GM19023 (cell line): ENCODE results near the gene PARD3B.

ENCODE experiments used
- ATAC-seq: cut with Tn5 transposase; IDR thresholded peaks from one replicate; pipeline ENCODE4 v1.9.1; 2021; ENCODE audit warnings: mild to moderate bottlenecking, moderate library complexity; ENCODE audit not compliant: unreplicated experiment

Gene PARD3B

DNA sequence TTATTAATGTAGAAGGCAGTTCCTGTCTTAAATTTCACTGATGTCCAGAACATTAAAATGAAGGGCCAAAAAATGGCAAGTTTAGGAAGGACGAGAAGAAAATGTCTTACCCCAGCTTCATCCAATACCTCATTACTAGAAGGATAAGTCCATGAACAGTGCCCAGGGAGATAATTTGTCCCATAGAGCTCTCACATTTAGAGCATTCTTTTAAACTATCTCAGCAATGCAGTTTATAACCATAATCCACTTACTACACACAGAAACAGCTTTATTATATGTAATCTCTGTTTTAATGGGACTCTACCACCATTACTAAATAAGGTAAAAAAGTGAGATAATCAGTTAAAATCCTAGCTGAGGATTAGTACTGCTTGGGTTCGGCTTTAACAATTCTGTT is 142.5 kb downstream of the PARD3B start:
- no peak for ATAC-seq

DNA sequence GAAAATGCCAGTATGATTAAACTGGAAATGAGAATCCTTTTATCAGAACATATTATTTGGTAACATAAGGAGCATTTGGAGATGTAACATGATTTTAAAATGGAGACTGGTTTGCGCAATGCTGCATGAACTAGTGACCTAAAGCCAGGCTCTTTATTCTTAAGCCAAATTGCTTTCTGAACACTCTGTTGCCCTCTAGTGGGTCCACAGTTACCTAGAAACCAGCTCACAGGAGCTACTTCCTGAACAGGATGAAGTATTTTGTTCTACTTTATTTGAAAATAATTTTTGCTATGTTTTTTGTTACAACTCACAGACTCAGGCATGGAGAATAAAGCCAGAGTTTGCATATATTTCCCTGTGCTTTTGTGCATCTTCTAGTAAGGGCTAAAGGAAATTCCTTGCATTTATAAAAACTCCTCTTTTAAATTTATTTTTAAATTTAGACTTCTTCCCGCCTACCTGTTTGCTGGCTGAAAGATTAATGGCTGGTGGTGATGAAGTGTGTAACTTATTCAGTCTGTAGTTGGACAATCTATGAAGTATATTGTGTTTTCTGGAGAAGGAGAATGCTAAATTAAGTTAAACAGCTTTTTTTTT is 146.7 kb downstream of the PARD3B start:
- no peak for ATAC-seq

DNA sequence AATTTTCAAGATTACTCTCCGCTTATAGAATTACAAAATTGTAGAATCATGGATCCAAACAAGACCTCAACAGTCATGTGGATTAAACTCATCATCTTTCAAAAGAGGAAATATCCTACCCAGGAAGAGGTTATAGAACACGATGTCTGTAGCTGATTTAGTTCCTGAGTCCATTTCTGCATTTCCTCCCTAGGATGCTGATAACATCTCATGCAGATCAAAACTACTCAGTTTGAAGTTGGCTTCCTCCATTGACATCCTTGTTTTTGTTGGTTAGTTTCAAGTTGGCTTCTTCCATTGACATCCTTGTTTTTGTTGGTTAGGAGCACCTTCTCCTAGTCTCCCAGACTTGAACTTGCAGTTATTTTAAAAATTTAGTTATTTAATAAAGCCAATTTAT is 147.5 kb downstream of the PARD3B start:
- no peak for ATAC-seq

DNA sequence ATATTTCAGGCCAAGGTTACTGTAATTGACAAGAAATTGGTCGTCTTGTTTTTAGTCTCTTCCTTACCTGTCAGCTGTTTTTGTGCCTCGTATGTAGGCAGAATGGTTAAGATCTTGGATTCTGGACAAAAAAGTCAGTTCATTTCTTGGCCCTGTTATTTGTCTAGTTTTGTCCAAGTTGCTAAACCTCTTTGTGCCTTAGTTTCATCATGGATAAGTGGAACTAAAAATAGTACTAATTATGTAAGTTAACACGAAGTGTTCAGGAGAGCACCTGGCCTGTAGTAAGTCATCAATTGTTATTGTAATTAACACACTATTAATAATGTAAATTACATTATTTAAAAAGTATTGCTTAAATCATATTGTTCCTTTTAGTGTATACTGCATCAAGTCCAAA is 148.0 kb downstream of the PARD3B start:
- ATAC-seq: no peak

DNA sequence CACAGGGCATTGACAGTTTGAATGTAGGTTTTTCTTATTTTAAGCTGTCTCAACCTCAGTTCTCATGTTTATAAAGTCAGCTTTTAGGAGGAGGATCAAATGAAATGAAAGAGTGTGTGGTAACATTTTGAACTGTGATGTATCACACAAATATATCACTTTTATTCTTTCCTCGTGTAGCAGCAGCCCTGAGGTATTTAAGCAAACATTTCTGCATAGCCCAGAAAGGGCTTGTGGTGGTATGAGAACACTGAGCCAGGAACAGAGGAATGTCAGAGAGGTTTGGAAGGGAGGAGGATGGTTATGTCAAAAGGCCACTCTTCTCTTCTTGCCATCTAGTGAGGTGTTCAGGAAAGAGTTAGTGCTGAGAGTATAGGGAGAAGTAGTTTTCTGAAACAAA is 150.2 kb downstream of the PARD3B start:
- ATAC-seq: no peak

DNA sequence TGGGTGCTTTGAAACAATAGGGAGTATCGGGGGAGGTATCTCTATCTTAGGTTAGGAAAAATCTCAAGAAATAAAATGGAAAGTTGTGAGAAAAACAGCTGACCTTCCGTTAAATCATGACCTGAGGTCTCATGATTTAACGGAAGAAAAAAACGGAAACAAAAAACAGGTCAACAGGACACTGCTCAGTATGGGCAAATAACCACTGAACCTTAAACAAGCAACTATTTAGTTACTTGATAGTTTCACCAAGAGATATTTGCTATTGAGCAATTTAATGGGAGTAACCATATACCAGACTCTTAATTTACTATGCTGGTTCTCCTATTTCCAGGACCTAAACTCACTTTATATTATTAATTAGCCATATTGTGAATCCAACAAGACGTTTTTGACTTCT is 150.8 kb downstream of the PARD3B start:
- ATAC-seq: no peak

DNA sequence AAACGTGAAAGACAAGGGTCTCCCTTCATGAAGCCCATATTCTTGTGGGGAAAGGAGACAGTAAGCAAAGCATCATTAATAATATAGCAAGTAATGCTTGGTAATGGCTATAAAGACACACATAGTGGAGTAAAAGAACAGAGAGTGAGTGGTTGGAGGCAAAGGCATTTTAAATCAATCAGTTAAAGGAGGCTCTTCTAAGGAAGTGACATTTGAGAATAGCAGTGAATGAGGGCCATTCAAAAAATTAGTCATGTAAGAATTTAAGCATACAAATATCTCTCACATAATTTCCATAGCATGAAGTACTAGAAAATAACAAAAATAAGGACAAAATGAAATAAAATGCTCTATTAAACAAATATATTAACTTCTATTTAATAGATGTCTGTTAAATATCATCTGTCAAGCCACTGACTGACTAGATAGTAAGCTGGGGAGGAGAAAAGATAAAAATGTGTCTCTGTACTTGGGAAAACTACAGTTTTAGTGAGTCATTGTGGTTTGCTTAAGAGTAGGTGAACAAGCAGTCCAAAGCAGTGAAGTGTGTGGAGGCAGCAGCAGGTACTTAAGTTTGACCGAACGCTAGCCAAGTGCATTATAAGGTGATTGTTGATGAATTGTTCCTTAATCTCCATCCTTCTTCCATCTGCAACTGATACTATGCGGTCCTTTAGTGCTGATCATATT is 160.1 kb downstream of the PARD3B start:
- ATAC-seq: no peak

DNA sequence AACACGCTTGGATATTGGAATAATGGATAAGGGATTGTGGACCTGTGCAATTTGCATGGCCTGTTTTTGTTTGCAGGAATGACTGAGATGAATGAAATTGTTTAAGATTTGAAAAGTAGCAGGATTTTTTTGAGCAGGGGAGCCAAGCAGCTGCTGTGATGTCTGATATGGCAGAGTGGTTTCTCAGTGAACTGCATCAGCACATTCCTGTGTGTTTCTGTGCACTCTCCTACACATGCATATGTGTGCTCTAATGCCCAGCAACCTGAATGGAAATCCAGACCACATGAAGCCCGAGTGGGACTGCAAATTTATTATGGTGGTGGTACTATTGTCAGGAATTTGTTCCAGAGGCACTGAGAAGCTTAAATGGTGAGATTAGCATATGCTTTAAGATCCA is 161.7 kb downstream of the PARD3B start:
- no peak for ATAC-seq

DNA sequence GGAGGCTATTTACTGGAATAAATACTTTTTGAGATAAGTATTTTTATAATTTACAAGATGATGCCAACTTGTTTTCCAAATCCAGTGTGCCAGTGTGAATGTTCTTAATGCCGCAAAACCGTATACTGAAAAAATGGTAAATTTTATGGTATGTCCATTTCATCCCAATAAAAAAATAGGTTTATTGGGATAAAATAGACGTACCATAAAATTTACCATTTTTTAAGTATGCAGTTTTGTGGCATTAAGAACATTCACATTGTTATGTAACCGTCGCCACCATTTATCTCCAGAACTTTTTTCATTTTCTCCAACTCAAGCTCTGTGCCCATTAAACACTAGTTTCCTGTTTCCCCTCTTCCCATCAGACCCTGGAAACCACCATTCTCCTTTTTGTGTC is 167.9 kb downstream of the PARD3B start:
- no peak for ATAC-seq

DNA sequence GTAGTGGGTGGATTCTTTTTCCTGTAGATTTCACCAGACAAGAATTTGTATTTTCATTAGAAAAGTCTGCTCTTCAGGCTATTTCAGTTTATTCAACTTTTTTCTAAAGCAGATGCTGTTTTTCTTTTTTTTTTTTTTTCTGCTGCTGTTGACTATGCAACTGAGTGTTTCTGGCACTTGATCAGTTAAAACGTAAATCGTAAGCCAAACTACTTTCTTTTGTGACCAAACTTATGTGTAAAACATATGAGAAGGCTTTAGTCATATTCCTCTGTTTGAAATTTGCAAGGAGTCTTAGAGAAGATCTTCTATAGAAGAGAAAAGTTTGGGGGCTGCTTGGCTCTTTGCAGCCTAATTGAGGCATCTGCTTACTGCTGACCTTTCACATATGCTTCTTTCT is 170.1 kb downstream of the PARD3B start:
- ATAC-seq: no peak

DNA sequence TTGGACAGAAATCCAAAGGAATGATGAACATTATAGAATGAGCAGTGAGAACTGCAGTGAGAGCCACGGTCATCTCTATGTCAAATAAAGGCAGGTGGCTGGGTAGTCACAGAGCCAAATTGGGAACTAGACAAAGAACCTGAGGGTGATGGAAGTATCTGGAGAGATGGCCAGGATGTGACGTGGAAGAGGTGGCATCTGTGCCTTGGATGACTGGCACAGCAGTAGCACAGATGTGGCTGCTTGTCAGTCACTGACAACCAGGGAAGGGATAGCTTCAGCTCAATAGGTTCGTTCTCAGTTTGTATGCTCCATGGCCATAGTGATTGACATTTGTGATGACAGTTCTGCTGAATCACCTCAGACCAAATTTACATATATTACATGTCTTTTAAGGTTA is 172.3 kb downstream of the PARD3B start:
- ATAC-seq: no peak

DNA sequence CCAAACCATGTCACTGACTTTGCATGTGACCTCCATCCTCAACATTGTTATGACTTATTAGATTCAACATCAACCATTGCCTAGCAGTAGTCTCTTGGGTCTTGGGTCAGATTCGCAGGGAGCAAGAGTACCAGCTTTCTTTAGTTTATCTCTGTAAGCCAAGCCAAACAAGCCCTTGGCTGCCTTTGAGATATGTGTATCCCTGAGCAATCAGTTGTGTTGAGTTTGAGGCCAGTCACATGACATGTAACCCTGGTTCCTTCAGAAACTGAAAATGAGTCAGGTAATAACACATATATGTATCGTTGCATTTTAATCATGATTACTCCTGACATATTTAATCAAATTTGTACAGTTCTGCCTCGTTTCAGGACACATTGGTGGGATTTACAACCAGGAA is 173.3 kb downstream of the PARD3B start:
- ATAC-seq: no peak

DNA sequence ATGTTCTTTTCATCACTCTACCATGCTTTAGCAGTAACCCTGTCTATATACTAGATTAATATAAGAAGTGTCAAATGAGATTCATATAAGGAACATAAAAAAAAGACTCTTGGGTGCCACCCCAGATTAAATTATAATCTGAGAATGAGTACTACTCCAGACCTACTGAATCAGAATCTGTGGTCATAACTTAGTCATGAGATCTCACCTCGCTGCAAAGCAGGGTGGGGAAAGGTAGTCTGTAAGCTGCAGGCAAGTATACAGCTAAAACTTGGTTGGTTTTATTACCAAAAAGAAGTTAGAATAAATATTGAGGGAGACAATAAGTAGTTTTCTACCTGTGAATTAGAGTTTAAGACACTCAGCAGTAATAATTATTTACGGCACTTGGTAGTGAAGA is 175.6 kb downstream of the PARD3B start:
- no peak for ATAC-seq

DNA sequence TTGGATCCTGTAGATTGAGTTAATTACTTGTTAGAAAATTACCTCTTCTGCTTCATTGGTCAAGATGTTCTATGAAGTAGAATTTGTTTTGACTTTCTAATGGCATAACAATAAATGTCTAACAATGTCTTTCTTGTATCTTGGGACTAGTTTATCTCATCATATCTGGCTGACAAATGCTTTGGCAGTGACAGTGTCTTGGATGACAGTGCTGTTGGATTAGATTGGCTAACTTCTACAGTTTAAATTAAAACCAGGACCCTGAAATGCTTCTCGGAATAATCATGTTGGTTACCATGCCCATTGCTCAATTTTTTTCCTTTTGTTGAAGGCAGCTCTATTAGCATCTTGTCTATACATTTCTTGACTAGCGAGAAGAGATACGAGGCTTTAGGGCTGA is 176.9 kb downstream of the PARD3B start:
- no peak for ATAC-seq

DNA sequence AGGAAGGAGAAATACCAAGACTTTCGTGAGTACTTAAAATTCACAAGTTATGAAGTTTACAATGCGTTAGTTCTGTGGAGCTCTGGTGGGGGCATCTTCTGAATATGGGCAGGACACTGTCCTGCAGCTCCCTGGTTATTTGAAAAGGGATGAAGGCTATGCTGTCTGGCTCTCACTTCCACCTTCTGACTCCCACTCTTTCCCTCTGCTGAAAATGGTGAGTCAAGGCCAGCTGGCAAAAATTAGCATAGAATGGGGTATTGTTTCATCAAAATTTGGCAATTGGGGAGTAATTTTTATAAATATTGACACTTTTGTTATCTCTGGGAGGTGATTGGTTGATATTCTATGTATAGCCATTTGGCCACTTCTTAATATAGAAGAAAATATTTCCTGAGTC is 177.4 kb downstream of the PARD3B start:
- ATAC-seq: no peak

DNA sequence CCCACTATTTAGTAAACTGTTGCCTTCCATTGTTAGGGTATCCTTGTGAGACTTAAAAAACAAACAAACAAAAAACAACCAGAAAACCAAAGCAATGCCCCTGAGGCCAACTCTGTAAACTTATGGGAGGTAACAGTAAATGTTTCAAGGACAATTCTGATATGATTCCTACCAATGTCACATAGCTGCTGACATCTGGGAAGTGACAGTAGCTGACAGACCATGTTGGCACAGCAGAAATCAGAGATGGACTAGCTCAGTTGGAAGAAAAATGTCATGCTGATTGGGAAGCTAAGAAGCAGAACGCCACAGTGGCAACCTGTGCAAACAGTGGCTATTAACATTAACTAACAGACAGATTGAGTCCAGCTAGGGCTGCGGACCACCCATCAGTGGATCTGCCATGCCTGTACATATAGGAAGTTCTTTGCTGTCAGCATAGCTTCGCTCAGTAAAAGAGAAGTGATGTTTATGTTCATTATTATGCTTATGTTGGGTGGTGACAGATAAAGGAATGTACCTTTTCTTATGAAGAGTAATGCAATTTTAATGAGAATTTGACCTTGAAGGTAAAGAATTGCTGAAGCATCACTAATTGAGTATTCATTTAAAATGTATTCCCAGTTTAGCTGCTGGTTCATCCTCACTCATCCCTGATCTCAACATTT is 180.6 kb downstream of the PARD3B start:
- no peak for ATAC-seq

DNA sequence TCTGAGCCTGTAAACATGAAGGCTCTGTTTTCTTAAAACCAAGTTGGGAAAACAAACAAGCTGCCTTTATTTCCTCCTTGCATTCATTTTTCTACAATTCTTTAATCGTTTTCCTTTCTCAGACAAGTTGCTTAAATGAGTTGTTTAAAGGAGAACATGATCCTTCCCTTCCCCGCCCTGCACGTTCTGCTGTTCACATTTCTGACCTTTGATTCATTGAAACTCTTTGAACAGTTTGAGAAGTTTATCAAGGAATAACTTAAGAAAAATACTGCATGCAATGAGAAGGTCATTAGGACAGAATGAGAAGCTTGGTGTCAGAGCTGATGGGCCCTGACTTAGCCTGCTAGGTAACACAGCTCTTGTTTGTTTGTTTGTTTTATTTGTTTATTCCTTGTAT is 181.6 kb downstream of the PARD3B start:
- ATAC-seq: no peak

DNA sequence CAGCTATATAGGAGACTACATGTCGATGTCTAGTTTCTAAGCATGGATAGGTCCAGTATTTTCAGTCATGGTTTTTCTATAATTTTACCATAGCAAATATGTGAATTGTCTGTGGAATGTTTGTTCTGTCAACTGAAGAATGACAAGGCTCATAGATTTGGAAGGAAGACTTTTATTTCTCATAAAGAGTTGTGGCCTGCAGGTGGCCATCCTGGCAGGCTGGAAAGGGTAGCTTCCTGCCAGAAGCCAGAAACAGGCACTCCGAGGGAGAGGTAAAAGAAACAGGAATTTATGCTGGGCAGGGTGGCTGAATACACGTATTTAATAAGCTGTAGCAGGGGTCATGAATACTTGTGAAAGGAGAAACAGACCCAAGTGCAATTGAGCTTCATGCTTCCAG is 182.1 kb downstream of the PARD3B start:
- ATAC-seq: no peak

DNA sequence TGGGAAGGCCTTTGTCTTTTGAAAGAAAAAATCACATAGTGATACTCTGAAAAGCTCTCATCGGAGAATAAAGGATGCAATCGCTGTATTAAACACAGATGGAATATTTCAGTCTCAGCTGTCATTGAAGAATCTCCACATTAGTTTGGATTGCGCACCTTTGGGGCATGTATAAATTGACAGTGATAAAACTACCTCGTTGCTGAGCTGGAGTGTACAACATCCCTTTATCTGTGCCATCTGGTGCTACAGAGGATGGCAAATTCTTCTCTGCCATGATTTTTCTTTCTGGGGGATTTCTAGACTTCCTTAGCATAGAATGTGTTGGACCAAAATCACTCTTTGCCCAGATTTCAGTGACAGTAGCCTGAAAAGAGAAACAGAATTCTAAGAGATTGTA is 185.3 kb downstream of the PARD3B start:
- ATAC-seq: no peak

DNA sequence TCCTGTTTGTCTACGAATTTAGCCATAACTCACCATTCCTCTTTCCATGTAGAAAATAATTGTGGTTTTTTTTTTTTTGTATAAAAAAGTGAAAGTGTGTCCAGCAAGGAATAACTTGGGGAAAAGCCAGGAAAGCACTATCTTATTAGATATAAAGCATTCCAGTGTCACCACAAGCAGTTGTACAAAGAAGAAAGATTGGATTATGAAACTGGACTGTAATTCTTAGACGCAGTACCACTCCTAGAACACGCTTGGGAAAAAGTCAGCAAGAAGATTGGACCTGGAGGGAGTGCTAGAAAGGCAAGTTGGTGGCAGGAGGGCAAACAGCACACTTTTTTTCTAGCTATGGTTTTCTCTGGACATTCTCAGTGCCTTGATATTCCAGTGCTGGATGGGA is 186.7 kb downstream of the PARD3B start:
- no peak for ATAC-seq

DNA sequence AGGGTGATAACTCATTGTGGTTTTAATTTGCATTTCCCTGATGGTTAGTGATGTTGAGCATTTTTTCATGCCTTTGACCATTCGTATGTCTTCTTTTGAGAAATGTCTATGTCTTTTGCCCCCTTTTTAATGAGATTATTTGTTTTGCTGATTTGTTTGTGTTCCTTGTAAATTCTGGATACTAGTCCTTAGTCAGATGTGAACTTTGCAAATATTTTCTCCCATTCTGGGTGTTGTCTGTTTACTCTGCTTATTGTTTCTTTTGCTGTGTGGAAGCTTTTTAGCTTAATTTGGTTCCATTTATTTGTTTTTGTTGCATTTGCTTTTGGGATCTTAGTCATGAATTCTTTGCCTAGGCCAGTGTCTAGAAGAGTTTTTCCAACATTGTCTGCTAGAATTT is 192.0 kb downstream of the PARD3B start:
- no peak for ATAC-seq

DNA sequence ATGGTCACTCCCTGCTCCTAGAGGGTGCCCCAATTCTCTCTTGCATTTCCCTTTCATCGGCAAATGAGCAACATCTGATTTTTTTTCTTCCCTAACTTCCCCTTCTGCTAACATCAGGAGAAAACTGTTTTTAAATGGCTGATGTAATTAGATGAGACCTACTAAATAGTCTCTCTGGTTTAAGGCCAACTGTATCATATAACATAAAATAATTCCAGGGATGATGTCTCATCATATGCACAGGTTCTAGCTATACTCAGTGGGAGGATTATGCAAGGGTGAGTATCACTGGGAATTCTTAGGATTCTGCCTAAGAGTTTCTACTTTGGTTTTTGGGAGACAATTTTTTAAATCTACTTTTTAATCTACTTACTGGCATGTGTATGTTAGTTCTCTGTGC is 193.4 kb downstream of the PARD3B start:
- no peak for ATAC-seq
